GM10266 (cell line): ENCODE data around the gene CHTF18.
"Not testable (repeated sequence)": the region's sequence is repeated elsewhere in the genome, so short reads cannot be mapped to it uniquely, and the experiment has no call there.

Experiments
- DNase-seq: peaks from one replicate; pipeline ENCODE4 v3.0.0; 2012; ENCODE audit errors: extremely low spot score
- CTCF ChIP-seq: IDR thresholded peaks from 2 replicates; pipeline ENCODE4 v1.5.1; 2012; ENCODE audit warnings: mild to moderate bottlenecking, low read depth; ENCODE audit not compliant: control insufficient read depth, insufficient read depth; ENCODE audit errors: missing control alignments

CHTF18 gene

GRCh38 chr16:769934-770333 lies 18.5 kb upstream of the CHTF18 start:
- no peak for DNase-seq
- no peak for TF ChIP-seq CTCF

DNA sequence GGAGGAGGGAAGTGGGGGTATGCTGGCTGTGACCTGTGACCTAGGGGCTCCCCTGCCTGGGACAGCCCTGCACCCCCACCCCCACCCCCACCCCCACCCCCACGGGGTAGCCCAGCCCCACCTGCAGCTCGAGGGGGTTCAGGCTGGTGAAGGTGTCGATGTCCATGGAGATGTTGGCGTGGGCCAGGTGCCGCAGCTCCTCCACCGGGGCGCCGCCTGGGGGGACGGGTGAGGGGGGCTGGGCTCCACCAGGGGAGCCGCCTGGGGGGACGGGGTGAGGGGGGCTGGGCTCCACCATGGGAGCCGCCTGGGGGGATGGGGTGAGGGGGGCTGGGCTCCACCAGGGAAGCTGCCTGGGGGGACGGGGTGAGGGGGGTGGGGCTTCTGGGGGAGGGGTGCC lies 18.0 kb upstream of the CHTF18 start:
- no peak for TF ChIP-seq CTCF
- DNase-seq = no peak

DNA sequence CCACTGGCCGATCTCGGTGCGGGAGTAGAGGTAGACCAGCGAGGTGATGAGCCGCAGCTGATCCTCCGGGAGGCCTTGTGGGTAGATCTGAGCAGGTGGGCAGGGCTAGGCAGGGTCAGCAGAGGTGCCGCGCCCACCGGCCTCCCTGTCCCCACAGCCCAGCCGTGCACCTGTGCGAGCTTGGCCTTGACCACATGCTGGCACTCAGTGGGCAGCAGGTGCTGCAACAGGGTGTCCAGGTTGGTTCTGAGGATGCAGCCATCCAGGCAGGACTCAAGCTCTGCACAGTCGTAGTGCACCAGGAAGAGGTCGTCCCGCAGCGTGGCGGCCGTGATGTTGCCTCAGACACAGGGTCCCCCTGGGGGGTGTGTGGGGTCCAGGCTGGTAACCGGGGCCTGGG lies 15.5 kb upstream of the CHTF18 start:
- no peak for TF ChIP-seq CTCF
- DNase-seq = no peak

- no peak for DNase-seq
- TF ChIP-seq CTCF = no peak
Measured at GRCh38 chr16:774086-775001, 14.1 kb upstream of the CHTF18 start.

DNA sequence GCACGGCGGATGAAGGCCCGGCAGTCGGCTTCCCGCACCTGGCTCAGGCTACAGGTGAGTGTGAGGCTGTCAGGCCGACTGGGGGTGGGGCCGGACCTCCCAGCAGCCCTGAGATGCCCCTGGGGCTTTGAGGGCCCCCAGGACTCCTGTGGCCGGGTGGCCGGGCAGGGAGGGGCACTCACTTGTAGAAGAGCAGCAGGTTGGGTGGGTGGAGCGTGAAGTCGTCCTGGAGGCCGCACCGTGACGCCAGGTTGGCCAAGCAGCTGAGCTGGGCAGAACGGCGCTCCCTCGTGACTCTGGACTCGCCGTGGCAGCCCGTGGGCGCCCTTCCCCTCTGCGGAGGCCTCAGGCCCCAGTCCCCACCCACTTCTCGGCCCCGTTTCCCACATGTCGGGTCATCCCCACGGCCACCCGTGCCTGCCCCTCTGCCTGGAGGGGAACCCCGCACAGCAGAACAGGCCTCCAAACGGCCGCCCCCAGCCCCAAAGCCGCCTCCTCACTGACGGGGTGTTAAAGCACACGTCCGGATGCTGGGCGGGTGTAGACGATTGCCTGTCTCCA lies 13.1 kb upstream of the CHTF18 start:
- DNase-seq = no peak
- no peak for TF ChIP-seq CTCF

- not testable (repeated sequence) for DNase-seq
Measured at GRCh38 chr16:776298-776697, 12.1 kb upstream of the CHTF18 start.

DNA sequence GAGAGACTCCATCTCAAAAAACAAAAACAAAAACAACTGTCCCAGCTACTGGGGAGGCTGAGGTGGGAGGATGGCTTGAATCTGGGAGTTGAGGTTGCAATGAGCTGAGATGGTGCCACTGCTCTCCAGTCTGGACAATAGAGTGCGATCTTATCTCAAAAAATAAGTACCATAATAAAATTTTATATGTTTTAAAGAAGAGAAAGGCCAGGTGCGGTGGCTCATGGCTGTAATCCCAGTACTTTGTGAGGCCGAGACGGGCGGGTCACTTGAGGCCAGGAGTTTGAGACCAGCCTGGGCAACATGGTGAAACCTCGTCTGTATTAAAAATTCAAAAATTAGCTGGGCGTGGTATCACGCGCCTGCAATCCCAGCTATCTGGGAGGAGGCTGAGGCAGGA lies 11.6 kb upstream of the CHTF18 start:
- no peak for TF ChIP-seq CTCF
- no peak for DNase-seq
